Measurements from ENCODE around the gene GPC6.

DNA sequence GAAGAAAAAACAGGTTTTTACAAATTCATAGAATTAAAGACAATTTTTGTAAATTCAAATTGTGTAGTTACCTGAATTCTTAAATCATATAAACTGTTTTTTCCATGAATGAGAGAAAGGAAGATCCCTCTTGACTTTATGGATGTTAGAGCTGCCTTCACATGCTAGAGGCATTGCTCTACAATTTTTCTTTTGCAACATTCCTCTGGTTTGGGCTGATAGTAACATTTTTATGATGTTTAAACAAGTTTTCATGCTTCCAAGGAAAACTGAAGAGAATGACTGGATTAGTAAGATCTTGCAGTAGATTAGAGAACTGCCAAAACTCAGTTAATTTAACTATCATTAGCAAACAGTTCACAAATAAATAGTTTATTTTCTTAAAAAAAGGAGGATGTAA, 250.6 kb downstream of the GPC6 start:
- TF ChIP-seq, protein P1, sequence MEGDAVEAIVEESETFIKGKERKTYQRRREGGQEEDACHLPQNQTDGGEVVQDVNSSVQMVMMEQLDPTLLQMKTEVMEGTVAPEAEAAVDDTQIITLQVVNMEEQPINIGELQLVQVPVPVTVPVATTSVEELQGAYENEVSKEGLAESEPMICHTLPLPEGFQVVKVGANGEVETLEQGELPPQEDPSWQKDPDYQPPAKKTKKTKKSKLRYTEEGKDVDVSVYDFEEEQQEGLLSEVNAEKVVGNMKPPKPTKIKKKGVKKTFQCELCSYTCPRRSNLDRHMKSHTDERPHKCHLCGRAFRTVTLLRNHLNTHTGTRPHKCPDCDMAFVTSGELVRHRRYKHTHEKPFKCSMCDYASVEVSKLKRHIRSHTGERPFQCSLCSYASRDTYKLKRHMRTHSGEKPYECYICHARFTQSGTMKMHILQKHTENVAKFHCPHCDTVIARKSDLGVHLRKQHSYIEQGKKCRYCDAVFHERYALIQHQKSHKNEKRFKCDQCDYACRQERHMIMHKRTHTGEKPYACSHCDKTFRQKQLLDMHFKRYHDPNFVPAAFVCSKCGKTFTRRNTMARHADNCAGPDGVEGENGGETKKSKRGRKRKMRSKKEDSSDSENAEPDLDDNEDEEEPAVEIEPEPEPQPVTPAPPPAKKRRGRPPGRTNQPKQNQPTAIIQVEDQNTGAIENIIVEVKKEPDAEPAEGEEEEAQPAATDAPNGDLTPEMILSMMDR (IDR thresholded peaks at IDR 0.05 in 8 of 11, conservative IDR thresholded peaks at IDR 0.05 in 3 of 11): no peak
- no peak for TF ChIP-seq POLR2A (IDR thresholded peaks at IDR 0.05)
